ENCODE measurements around the gene PPM1L.
A peak's percentile ranks its signal among the peaks of the same experiment; 100 is the strongest.

Gene PPM1L

GRCh38 chr3:160927620-160928019, 171.6 kb downstream of the PPM1L start:
- Histone ChIP-seq H3K9ac (ENCODE audit: low read length) (no peak overlapping the region), H3K4me1 (ENCODE audit: insufficient read depth, low read length, severe bottlenecking) (no peaks in the 10 kb centered on the region), H4K20me1 (ENCODE audit: insufficient read depth, low read length) (no peaks in the 10 kb centered on the region), H3K9me3 (ENCODE audit: low read length) (no peaks in the 10 kb centered on the region), H3K27ac (ENCODE audit: low read depth, low read length, poor library complexity, severe bottlenecking) (no peak overlapping the region), H3K79me2 (ENCODE audit: insufficient read depth, low read length) (no peaks in the 10 kb centered on the region), H3F3A (ENCODE audit: insufficient read depth, low read length) (no peaks in the 10 kb centered on the region), H3K4me2 (ENCODE audit: low read length) (no peak overlapping the region), H3K4me3 (ENCODE audit: low read depth, low read length, poor library complexity, severe bottlenecking) (no peak overlapping the region), H3K36me3 (ENCODE audit: insufficient read depth, low read length) (no peaks in the 10 kb centered on the region), H2AFZ (ENCODE audit: low read length) (no peak overlapping the region), H3K9me2 (ENCODE audit: low read depth, low read length) (no peaks in the 10 kb centered on the region), H3K27me3 (ENCODE audit: insufficient read depth, low read length) (no peaks in the 10 kb centered on the region)
- TF ChIP-seq CTCF (IDR thresholded peaks at IDR 0.05; ENCODE audit: low read length): no peak
- TF ChIP-seq EZH2 (IDR thresholded peaks at IDR 0.05; ENCODE audit: borderline replicate concordance, low read length): no peak

- Histone ChIP-seq H3K4me1 (ENCODE audit: insufficient read depth, low read length, severe bottlenecking) (no peaks in the 10 kb centered on the region), H3K79me2 (ENCODE audit: insufficient read depth, low read length) (no peaks in the 10 kb centered on the region), H3K4me2 (ENCODE audit: low read length) (no peak overlapping the region), H3K36me3 (ENCODE audit: insufficient read depth, low read length) (no peaks in the 10 kb centered on the region), H3K4me3 (ENCODE audit: low read depth, low read length, poor library complexity, severe bottlenecking) (no peak overlapping the region), H3K9ac (ENCODE audit: low read length) (no peak overlapping the region), H4K20me1 (ENCODE audit: insufficient read depth, low read length) (no peaks in the 10 kb centered on the region), H3K27ac (ENCODE audit: low read depth, low read length, poor library complexity, severe bottlenecking) (no peak overlapping the region), H3K9me3 (ENCODE audit: low read length) (no peaks in the 10 kb centered on the region), H3K9me2 (ENCODE audit: low read depth, low read length) (no peaks in the 10 kb centered on the region), H3F3A (ENCODE audit: insufficient read depth, low read length) (no peaks in the 10 kb centered on the region), H2AFZ (ENCODE audit: low read length) (no peak overlapping the region), H3K27me3 (ENCODE audit: insufficient read depth, low read length) (no peaks in the 10 kb centered on the region)
- TF ChIP-seq CTCF (IDR thresholded peaks at IDR 0.05; ENCODE audit: low read length): peak; percentile 35; the same call in 1 of the 2 replicates
- no peak for TF ChIP-seq EZH2 (IDR thresholded peaks at IDR 0.05; ENCODE audit: borderline replicate concordance, low read length)
Observed at GRCh38 chr3:160928183-160928726, 172.2 kb downstream of the PPM1L start.

- no peak overlapping the region for H3K4me2 ChIP-seq (ENCODE audit: low read length)
- H3K27me3 ChIP-seq (ENCODE audit: insufficient read depth, low read length): no peaks in the 10 kb centered on the region
- no peaks in the 10 kb centered on the region for H3K9me2 ChIP-seq (ENCODE audit: low read depth, low read length)
- no peaks in the 10 kb centered on the region for H3K79me2 ChIP-seq (ENCODE audit: insufficient read depth, low read length)
- no peaks in the 10 kb centered on the region for H3K4me1 ChIP-seq (ENCODE audit: insufficient read depth, low read length, severe bottlenecking)
- no peak overlapping the region for H3K27ac ChIP-seq (ENCODE audit: low read depth, low read length, poor library complexity, severe bottlenecking)
- no peaks in the 10 kb centered on the region for H3K9me3 ChIP-seq (ENCODE audit: low read length)
- no peak overlapping the region for H3K9ac ChIP-seq (ENCODE audit: low read length)
- H2AFZ ChIP-seq (ENCODE audit: low read length): no peak overlapping the region
- no peak overlapping the region for H3K4me3 ChIP-seq (ENCODE audit: low read depth, low read length, poor library complexity, severe bottlenecking)
- no peaks in the 10 kb centered on the region for H4K20me1 ChIP-seq (ENCODE audit: insufficient read depth, low read length)
- H3F3A ChIP-seq (ENCODE audit: insufficient read depth, low read length): no peaks in the 10 kb centered on the region
- no peak for TF ChIP-seq EZH2 (IDR thresholded peaks at IDR 0.05; ENCODE audit: borderline replicate concordance, low read length)
- TF ChIP-seq CTCF (IDR thresholded peaks at IDR 0.05; ENCODE audit: low read length): no peak
- H3K36me3 ChIP-seq (ENCODE audit: insufficient read depth, low read length): no peaks in the 10 kb centered on the region
Observed at GRCh38 chr3:160929595-160929994, 173.6 kb downstream of the PPM1L start.
